ENCODE results near the gene C1orf232. TPM values are rescaled to one million over a fixed set of nuclear protein-coding genes. Genes with fewer than 3 reads are reported as not detected.

Gene C1orf232
- total and polyA plus RNA-seq, 2 of the 4 experiments (the other 2 are of a cell fraction): not detected

- no peak overlapping the region for H3K18ac ChIP-seq (ENCODE audit: low read depth, low read length)
- H2AK5ac ChIP-seq (ENCODE audit: low read depth, low read length): no peak overlapping the region
- ATAC-seq (ENCODE audit: low read depth): no peak
- BruUV-seq (replicated peaks): no TSS peak
- DNase-seq: no peak
- H2AFZ ChIP-seq (replicated peaks; ENCODE audit: low read length, poor library complexity): no peak overlapping the region
- H3K79me1 ChIP-seq (ENCODE audit: low read depth in 1 of 2, low read length in 2 of 2): no peaks in the 10 kb centered on the region
- H3K27ac ChIP-seq (ENCODE audit: insufficient read depth, low read length): no peak overlapping the region
- no peaks in the 10 kb centered on the region for H3K9me3 ChIP-seq (ENCODE audit: control insufficient read depth, insufficient read depth, low read length)
- no peak overlapping the region for H2BK15ac ChIP-seq (ENCODE audit: low read depth, low read length)
- in situ Hi-C loops (cut with MboI; ENCODE audit: low sequenced_read_pairs) (no loop called here), dilution Hi-C loops (cut with HindIII; ENCODE audit: low sequenced_read_pairs, unreplicated experiment) (no loop called here), intact Hi-C loops (cut with micrococcal nuclease) (no loop called here)
- no peak overlapping the region for H2AK9ac ChIP-seq (replicated peaks; ENCODE audit: low read depth, low read length, poor library complexity)
- no peak overlapping the region for H3K9ac ChIP-seq (ENCODE audit: low read depth, low read length)
- H2BK5ac ChIP-seq (ENCODE audit: low read depth, low read length, poor library complexity, severe bottlenecking): no peak overlapping the region
- WGBS, 2 experiments (ENCODE audit: extremely low coverage in 2 of 2, insufficient read length in 1 of 2): no CpG with 5 or more reads among the region's 4 CpGs
- no peak overlapping the region for H3K4me3 ChIP-seq (ENCODE audit: insufficient read depth, low read depth, low read length)
- H3K9me1 ChIP-seq (ENCODE audit: insufficient read depth, low read length): no peaks in the 10 kb centered on the region
- 0 out of 2 replicates have a peak, but pooled peaks cover 1% of the 10 kb centered on the region for H3K4me1 ChIP-seq (ENCODE audit: control insufficient read depth, insufficient read depth, low read length)
- H4K8ac ChIP-seq (ENCODE audit: low read depth in 2 of 2, low read length in 2 of 2): no peak overlapping the region
- H3K56ac ChIP-seq (ENCODE audit: extremely low read depth, insufficient read depth, low read length): no peak overlapping the region
- no peaks in the 10 kb centered on the region for H4K20me1 ChIP-seq (ENCODE audit: insufficient read depth, low read length)
- no peak overlapping the region for H3K14ac ChIP-seq (replicated peaks; ENCODE audit: low read depth, low read length)
- POLR2A ChIA-PET (ENCODE audit: unreplicated experiment): no interaction called here
- H3K23ac ChIP-seq (ENCODE audit: low read depth, low read length): no peak overlapping the region
- H3K36me3 ChIP-seq (ENCODE audit: control insufficient read depth, insufficient read depth, low read length): no peaks in the 10 kb centered on the region
- no peak overlapping the region for H3K4ac ChIP-seq (ENCODE audit: low read depth, low read length)
- no peak overlapping the region for H3K4me2 ChIP-seq (ENCODE audit: low read depth, low read length)
- CTCF ChIA-PET: interaction anchor here (1.1 to 1.3 kb wide), 2 partner anchors 16 to 94 kb away, joined by 4 read pairs; no protein-coding TSS in a partner anchor
- no peak for TF ChIP-seq POLR2A (IDR thresholded peaks at IDR 0.05; ENCODE audit: low read depth, low read length)
- no peak for TF ChIP-seq RCOR1 (IDR thresholded peaks at IDR 0.05; ENCODE audit: insufficient replicate concordance, low read length)
- TF ChIP-seq CEBPB (IDR thresholded peaks at IDR 0.05; ENCODE audit: low read depth, low read length): no peak
- TF ChIP-seq FOS (IDR thresholded peaks at IDR 0.05; ENCODE audit: low read depth, low read length): no peak
- TF ChIP-seq RAD21 (IDR thresholded peaks at IDR 0.05; ENCODE audit: low read length): no peak
- no peak for TF ChIP-seq RFX5 (IDR thresholded peaks at IDR 0.05; ENCODE audit: low read depth, low read length)
- no peak for TF ChIP-seq MAFK (IDR thresholded peaks at IDR 0.05; ENCODE audit: low read depth, low read length)
- TF ChIP-seq MXI1 (IDR thresholded peaks at IDR 0.05; ENCODE audit: borderline replicate concordance, low read depth, low read length): no peak
- no peak for TF ChIP-seq USF2 (IDR thresholded peaks at IDR 0.05; ENCODE audit: low read depth, low read length)
- TF ChIP-seq ELK1 (IDR thresholded peaks at IDR 0.05; ENCODE audit: borderline replicate concordance, low read depth, low read length): no peak
- TF ChIP-seq MAZ (IDR thresholded peaks at IDR 0.05; ENCODE audit: borderline replicate concordance, low read depth, low read length): no peak
- no peak for TF ChIP-seq BHLHE40 (IDR thresholded peaks at IDR 0.05; ENCODE audit: low read depth, low read length)
- no peak for TF ChIP-seq CTCF (conservative IDR thresholded peaks at IDR 0.05; ENCODE audit: low read depth, low read length)
- TF ChIP-seq CHD1 (IDR thresholded peaks at IDR 0.05; ENCODE audit: low read depth, low read length): no peak
- no peak for TF ChIP-seq NFE2L2 (IDR thresholded peaks at IDR 0.05; ENCODE audit: low read depth, low read length)
- TF ChIP-seq SMC3 (IDR thresholded peaks at IDR 0.05; ENCODE audit: low read depth, low read length): no peak
- H2BK120ac ChIP-seq (ENCODE audit: low read depth, low read length): no peak overlapping the region
- peaks cover 11% of the 10 kb centered on the region for H3K27me3 ChIP-seq (ENCODE audit: control insufficient read depth, insufficient read depth, low read length)
- H4K91ac ChIP-seq (ENCODE audit: insufficient read depth, low read depth, low read length): no peak overlapping the region
- H2BK20ac ChIP-seq (ENCODE audit: low read depth, low read length): no peak overlapping the region
- no peak overlapping the region for H4K5ac ChIP-seq (ENCODE audit: low read depth, low read length)
Measured at GRCh38 chr1:26129778-26130177, 39.0 kb downstream of the C1orf232 start.

All from IMR-90 (cell line).